Thymus (tissue), 11 donors: ENCODE data around the gene SLCO3A1. TPM values are rescaled to one million over a fixed set of nuclear protein-coding genes. Genes with fewer than 3 reads are reported as not detected.

Experiments used
- DNase-seq, 9 donors: peaks; one replicate each; pipeline ENCODE4 v3.0.0-alpha.2; 2013; ENCODE audit warnings: low spot score in 9 of 9, low read depth in 6 of 9, missing footprints in 1 of 9
- H3K27ac ChIP-seq, 2 donors: one replicate each; pipeline ENCODE4 v1.5.1; 2013; ENCODE audit warnings: control low read depth in 1 of 2, low read depth in 1 of 2, low read length in 1 of 2, mild to moderate bottlenecking in 1 of 2, moderate library complexity in 1 of 2
- H3K27me3 ChIP-seq, 2 donors: one replicate each; pipeline ENCODE4 v1.5.1; 2013; ENCODE audit warnings: low read length in 1 of 2; ENCODE audit not compliant: control insufficient read depth in 2 of 2, insufficient read depth in 1 of 2
- H3K36me3 ChIP-seq, 2 donors: one replicate each; pipeline ENCODE4 v1.5.1; 2013; ENCODE audit warnings: low read length in 1 of 2, mild to moderate bottlenecking in 1 of 2, moderate library complexity in 1 of 2; ENCODE audit not compliant: control insufficient read depth in 2 of 2, insufficient read depth in 2 of 2
- H3K4me1 ChIP-seq, 2 donors: one replicate each; pipeline ENCODE4 v1.5.1; 2013; ENCODE audit warnings: low read length in 2 of 2; ENCODE audit not compliant: control insufficient read depth in 2 of 2, insufficient read depth in 2 of 2
- H3K4me3 ChIP-seq, 2 donors: one replicate each; pipeline ENCODE4 v1.5.1; 2013; ENCODE audit warnings: low read length in 2 of 2, control low read depth in 1 of 2, mild to moderate bottlenecking in 1 of 2
- H3K9me3 ChIP-seq, 2 donors: one replicate each; pipeline ENCODE4 v1.5.1; 2013; ENCODE audit warnings: low read length in 1 of 2, mild to moderate bottlenecking in 1 of 2; ENCODE audit not compliant: control insufficient read depth in 2 of 2, insufficient read depth in 1 of 2
- WGBS: extraction: QIAGEN DNeasy Blood & Tissue Kit; methylation state at CpG from one replicate; pipeline ENCODE4 v1.1.7; 2013; 5-methylcytosine and 5-hydroxymethylcytosine counted together
- polyA plus RNA-seq: library from polyadenylated mRNA; stranded (reverse); fragments of 200-250 nt; gene quantifications from one replicate; pipeline ENCODE4 v1.2.3, GENCODE V29; 2013
- total RNA-seq: library from RNA; stranded (reverse); fragments of 120-200 nt; gene quantifications from one replicate; pipeline ENCODE4 v1.2.4, GENCODE V29; 2013
- donor health status: healthy.

Gene SLCO3A1
- total and polyA plus RNA-seq, 2 donors = 1.6 to 7.9 TPM

DNA sequence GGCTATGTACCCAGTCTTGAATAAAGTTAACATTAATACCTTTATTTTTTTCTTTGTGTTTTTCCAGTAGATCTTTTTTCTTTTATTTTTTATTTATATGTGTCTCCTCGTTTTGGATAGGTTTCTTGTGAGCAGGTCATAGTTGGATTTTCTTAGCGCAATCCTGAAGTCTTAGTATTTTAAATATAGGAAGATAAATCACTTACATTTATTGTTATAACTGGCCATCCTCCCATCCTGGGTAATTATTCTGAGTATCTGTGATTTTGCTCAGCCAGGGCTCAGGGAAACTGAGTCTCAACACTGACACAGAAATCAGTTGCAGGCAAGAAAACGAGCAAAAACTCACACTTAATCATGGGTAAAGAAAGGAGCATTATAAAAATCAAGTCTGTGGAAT lies 11.6 kb upstream of the SLCO3A1 start:
- WGBS = 89% methylated on average over 3 of the region's 3 CpGs

DNA sequence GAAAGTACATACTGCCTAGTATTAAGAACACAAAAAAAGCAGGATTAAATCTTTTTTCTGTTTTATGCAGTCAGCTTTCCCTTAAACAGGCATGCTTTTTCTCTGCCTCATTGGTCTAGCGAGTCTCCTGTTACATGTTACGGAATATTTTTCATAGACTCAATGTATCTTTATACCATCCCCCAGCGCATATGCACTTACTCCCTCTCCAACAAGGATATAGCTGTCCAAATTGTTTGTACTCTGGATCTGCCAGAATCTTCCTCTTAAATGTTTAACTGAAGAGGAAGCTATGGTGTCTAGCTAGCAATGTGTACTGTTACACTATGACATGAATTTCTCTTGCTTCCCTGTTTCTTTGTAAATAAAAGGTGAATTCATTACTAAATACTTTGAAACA lies 9.2 kb upstream of the SLCO3A1 start:
- peaks cover 0 to 5% of the 10 kb centered on the region in 2 donors for H3K4me1 ChIP-seq
- no peak overlapping the region for H3K4me3 ChIP-seq
- H3K36me3 ChIP-seq = no peaks in the 10 kb centered on the region
- no peak for DNase-seq
- 93% methylated on average over 3 of the region's 3 CpGs for WGBS
- peaks cover 0 to 2% of the 10 kb centered on the region in 2 donors for H3K27me3 ChIP-seq
- no peaks in the 10 kb centered on the region for H3K9me3 ChIP-seq
- no peak overlapping the region for H3K27ac ChIP-seq

More for the DNA sequence above, 11.6 kb upstream of the SLCO3A1 start:
- H3K27me3 ChIP-seq = peaks cover 0 to 2% of the 10 kb centered on the region in 2 donors
- H3K36me3 ChIP-seq = no peaks in the 10 kb centered on the region
- no peak for DNase-seq
- H3K9me3 ChIP-seq = no peaks in the 10 kb centered on the region
- H3K4me1 ChIP-seq = peaks cover 0 to 5% of the 10 kb centered on the region in 2 donors
- H3K4me3 ChIP-seq = no peak overlapping the region
- H3K27ac ChIP-seq = no peak overlapping the region

DNA sequence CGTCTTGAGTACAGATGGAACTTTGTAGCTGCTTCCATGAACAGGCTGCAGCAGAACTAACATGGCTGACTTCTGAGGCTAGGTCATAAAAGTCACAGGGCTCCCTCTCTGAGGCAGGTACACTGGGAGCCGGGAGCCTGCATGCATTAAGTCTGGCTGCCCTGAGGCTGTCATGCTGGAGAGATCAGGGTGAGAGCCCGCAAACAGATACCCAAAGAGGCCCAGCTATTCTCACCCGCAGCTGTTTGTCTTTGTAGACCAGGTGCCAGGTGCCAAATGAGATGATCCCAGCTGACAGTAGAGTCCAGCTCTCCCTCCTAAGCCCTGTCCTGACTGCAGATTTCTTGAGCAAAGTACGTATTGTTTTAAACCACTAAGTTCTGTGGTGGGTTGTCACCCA lies 8.6 kb upstream of the SLCO3A1 start:
- Histone ChIP-seq H3K27me3 (peaks cover 0 to 2% of the 10 kb centered on the region in 2 donors), H3K4me1 (peaks cover 0 to 5% of the 10 kb centered on the region in 2 donors), H3K36me3 (no peaks in the 10 kb centered on the region), H3K27ac (no peak overlapping the region), H3K9me3 (no peaks in the 10 kb centered on the region), H3K4me3 (no peak overlapping the region)
- WGBS = 93% methylated on average over 5 of the region's 5 CpGs
- DNase-seq = no peak

DNA sequence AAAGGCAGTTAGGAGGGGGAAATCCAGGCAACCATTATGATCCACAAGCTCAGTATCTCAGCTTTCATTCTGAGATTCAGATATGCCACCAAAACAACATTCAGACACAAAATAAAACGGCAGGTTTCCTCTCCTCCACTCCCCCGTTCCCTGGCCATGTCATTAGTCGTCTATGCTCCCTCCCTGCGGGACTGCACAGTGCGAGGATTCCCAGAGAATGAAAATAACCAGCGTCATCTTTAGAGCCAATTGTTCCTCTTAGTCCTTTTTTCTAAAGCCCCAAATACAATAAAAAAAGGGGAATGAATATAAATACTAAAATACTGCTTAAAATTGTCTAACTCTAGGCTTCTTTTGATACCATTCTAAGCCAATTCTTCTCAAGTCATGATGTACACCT lies 7.8 kb upstream of the SLCO3A1 start:
- Histone ChIP-seq H3K36me3 (no peaks in the 10 kb centered on the region), H3K9me3 (no peaks in the 10 kb centered on the region), H3K27me3 (peaks cover 0 to 2% of the 10 kb centered on the region in 2 donors), H3K4me3 (no peak overlapping the region), H3K27ac (no peak overlapping the region), H3K4me1 (peaks cover 0 to 5% of the 10 kb centered on the region in 2 donors)
- no peak for DNase-seq
- 88% methylated on average over 6 of the region's 6 CpGs for WGBS

DNA sequence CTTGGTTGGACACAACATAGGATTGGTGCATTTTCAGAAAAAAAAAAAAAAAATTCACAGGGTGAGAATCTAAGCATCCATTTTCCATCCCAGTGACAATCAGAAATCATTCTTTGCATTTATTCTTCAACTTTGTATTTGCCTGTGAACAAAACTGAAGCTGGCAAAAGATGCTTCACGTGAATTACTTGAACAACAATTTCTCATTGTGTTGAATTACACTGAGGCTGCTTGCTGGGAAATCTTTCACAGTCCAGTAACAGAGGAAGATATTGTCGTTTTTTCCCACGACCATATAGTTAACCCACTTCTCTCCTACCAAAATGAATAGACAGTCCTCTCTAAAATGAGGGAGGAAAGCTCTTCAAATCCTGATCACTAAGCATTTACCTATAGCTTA lies 4.3 kb upstream of the SLCO3A1 start:
- H3K27ac ChIP-seq = no peak overlapping the region
- H3K36me3 ChIP-seq = no peaks in the 10 kb centered on the region
- no peak for DNase-seq
- no peak overlapping the region for H3K4me3 ChIP-seq
- peaks cover 16 to 20% of the 10 kb centered on the region in 2 donors for H3K27me3 ChIP-seq
- WGBS = 27% methylated on average over 3 of the region's 3 CpGs
- H3K4me1 ChIP-seq = peaks cover 11 to 19% of the 10 kb centered on the region in 2 donors
- peaks cover 0 to 2% of the 10 kb centered on the region in 2 donors for H3K9me3 ChIP-seq

DNA sequence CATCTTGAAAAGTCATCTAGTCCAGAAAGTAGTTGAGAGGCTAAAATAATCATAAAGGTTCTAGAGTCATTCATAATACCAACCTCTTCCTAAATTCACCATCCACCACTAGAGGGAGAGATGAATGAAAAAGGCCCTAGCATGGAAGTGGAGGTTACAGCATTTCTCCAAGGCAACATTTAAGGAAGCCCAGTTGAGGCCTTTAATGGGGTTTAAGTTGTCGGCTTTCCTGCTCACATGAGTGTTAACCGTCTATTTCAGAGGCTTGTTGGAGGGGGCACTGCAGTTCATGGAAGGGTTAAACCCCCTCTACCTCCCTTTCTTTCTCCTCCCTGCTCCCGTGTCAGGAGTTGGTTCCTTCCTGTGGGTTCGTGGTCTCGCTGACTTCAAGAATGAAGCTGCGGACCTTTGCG lies 3.8 kb upstream of the SLCO3A1 start:
- H3K27ac ChIP-seq = no peak overlapping the region
- peak in 1 of 9 donors; percentile 60 for DNase-seq
- no peak overlapping the region for H3K4me3 ChIP-seq
- H3K27me3 ChIP-seq = peaks cover 22 to 25% of the 10 kb centered on the region in 2 donors
- H3K9me3 ChIP-seq = peaks cover 0 to 2% of the 10 kb centered on the region in 2 donors
- no peaks in the 10 kb centered on the region for H3K36me3 ChIP-seq
- peaks cover 11 to 23% of the 10 kb centered on the region in 2 donors for H3K4me1 ChIP-seq
- WGBS = 5% methylated on average over 7 of the region's 7 CpGs

DNA sequence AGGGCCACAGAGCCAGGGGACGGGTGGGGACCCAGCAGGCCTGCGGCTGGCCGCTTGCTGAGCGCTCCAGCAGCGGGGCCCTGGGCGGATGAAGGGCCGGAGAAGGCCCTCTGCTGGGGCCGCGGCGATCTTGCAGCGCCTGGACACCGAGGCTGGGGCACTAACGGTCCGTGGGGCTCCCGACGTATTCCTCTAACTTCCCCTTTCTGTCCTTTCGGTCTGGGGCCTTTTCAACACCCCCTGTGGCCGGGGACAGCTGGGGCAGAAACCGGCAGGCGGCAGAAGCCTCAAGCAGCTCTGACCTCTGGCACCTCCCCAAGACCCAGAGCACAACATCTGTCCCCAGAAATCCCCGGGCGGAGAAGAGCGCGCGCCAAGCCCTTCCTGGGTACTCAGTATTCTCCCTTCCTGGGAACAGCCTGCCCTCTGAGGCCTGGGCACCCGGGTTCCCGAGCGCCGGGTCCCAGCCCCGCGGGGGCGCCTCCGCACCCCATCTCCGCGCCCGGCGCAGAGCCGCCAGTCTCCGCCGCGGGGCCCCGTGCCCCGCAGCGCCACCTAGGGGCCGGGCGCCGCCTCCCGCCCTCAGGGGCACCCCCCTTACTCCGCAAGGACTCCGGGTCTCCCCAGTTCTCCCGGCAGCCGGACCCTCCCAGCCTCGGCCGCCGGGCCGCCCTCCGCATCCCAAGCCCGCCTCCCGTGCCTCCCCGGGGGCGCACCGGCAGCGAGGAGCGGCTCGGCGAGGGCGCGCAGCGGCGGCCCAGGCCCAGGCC lies 582 bp upstream of the SLCO3A1 start:
- Histone ChIP-seq H3K4me3 (peak overlapping the region; percentile 52 to 67), H3K9me3 (peaks cover 0 to 2% of the 10 kb centered on the region in 2 donors), H3K27ac (peak overlapping the region; percentile 58 to 81), H3K36me3 (no peaks in the 10 kb centered on the region), H3K27me3 (peaks cover 30 to 40% of the 10 kb centered on the region in 2 donors), H3K4me1 (peaks cover 11 to 36% of the 10 kb centered on the region in 2 donors)
- DNase-seq = peak in 7 of 9 donors; percentile 48 to 79 (median 58)
- under 1% methylated on average over 70 of the region's 70 CpGs for WGBS

DNA sequence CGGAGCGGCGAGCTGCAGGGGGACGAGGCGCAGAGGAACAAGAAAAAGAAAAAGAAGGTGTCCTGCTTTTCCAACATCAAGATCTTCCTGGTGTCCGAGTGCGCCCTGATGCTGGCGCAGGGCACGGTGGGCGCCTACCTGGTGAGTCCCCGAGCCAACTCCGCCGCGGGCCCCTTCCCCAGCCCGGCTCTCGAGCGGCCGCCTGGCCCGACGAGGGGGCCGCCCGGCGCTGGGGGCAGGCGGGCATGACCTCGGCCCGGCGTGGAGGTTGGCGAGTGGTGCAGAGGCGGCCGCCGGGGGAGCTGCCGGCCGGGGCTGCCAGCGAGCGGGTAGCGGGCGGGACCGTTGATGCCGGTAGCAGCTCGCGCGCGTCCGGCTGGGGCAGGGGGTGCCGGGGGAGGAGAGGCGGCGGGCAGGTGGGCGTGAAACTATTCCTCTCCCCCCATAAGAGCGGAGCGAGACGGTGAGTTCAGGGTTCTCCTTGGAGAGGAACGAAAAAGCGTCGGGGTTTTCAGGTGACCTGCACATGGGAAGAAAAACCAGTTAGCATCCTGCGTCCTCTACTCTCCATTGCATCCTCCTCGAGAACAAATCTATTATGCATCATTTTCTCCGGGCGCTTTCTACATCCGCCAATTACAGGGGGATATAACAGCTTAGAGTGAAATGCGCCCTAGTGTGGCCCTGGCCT lies 585 bp downstream of the SLCO3A1 start:
- DNase-seq = peak in 1 of 9 donors; percentile 37
- Histone ChIP-seq H3K36me3 (no peaks in the 10 kb centered on the region), H3K9me3 (peaks cover 0 to 2% of the 10 kb centered on the region in 2 donors), H3K4me3 (peak overlapping the region; percentile 24 to 67), H3K27ac (peak overlapping the region in 1 of 2 donors; percentile 18), H3K27me3 (peaks cover 30 to 40% of the 10 kb centered on the region in 2 donors), H3K4me1 (peaks cover 11 to 40% of the 10 kb centered on the region in 2 donors)
- 1% methylated on average over 60 of the region's 60 CpGs for WGBS

DNA sequence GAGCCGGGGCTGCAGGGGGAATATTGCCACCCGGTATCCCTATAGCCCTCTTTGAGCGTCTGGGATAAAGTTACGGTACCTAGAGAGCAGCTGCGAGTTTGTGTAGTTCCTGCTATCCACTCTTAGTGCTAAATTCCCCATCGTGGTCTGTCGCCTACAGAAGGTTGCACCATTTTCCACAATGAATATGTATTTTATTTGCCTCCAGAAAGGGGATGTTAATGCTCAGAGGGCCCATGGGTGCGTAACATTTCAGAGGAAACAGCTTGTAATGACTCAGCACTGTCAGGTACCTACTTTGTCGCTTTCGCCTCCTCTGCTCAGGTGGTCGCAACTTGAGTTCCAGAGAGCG lies 1.1 kb downstream of the SLCO3A1 start:
- DNase-seq = peak in 1 of 9 donors; percentile 45
- peak overlapping the region; percentile 12 to 67 for H3K4me3 ChIP-seq
- H3K9me3 ChIP-seq = peaks cover 0 to 2% of the 10 kb centered on the region in 2 donors
- no peak overlapping the region for H3K27ac ChIP-seq
- H3K4me1 ChIP-seq = peaks cover 11 to 40% of the 10 kb centered on the region in 2 donors
- H3K27me3 ChIP-seq = peaks cover 30 to 38% of the 10 kb centered on the region in 2 donors
- no peaks in the 10 kb centered on the region for H3K36me3 ChIP-seq
- WGBS = 3% methylated on average over 12 of the region's 12 CpGs
